ENCODE data around the gene ENOSF1.

ENOSF1 gene

GRCh38 chr18:649341-649740, 63.1 kb downstream of the ENOSF1 start:
- no peak overlapping the region for H3K4me3 ChIP-seq (ENCODE audit: low read depth in 1 of 2, low read length in 2 of 2)
- H3K4me2 ChIP-seq (ENCODE audit: insufficient read depth, low read length), result no peak overlapping the region
- DNase-seq (no peak), ATAC-seq (ENCODE audit: insufficient read depth, low read depth) (no peak)
- H3K27me3 ChIP-seq (ENCODE audit: insufficient read depth, low read length, poor library complexity), result no peaks in the 10 kb centered on the region
- peaks cover 6% of the 10 kb centered on the region; the same call in 1 of the 2 replicates for H3K79me2 ChIP-seq (ENCODE audit: insufficient read depth, low read length)
- H2AFZ ChIP-seq (ENCODE audit: low read depth, low read length), result no peak overlapping the region
- no peaks in the 10 kb centered on the region for H4K20me1 ChIP-seq (ENCODE audit: insufficient read depth, low read length)
- TF ChIP-seq EZH2 (IDR thresholded peaks at IDR 0.05; ENCODE audit: borderline replicate concordance, low read depth, low read length, severe bottlenecking), result no peak
- no peak for TF ChIP-seq CTCF (IDR thresholded peaks at IDR 0.05; ENCODE audit: borderline replicate concordance, extremely low read depth, low read length, poor library complexity, severe bottlenecking)
- H3K9me3 ChIP-seq (ENCODE audit: insufficient read depth, low read length, severe bottlenecking), result no peaks in the 10 kb centered on the region
- H3K4me1 ChIP-seq (ENCODE audit: insufficient read depth, low read length), result peaks cover 26% of the 10 kb centered on the region
- no peak overlapping the region for H3K9ac ChIP-seq (ENCODE audit: low read depth, low read length)
- no peak overlapping the region for H3K27ac ChIP-seq (ENCODE audit: low read length)
- no peaks in the 10 kb centered on the region for H3K36me3 ChIP-seq (ENCODE audit: insufficient read depth, low read length)

- no peak overlapping the region for H3K9ac ChIP-seq (ENCODE audit: low read depth, low read length)
- no peak overlapping the region for H3K4me3 ChIP-seq (ENCODE audit: low read depth in 1 of 2, low read length in 2 of 2)
- no peak for DNase-seq
- no peaks in the 10 kb centered on the region for H4K20me1 ChIP-seq (ENCODE audit: insufficient read depth, low read length)
- no peaks in the 10 kb centered on the region for H3K36me3 ChIP-seq (ENCODE audit: insufficient read depth, low read length)
- no peak overlapping the region for H3K4me2 ChIP-seq (ENCODE audit: insufficient read depth, low read length)
- no peak for ATAC-seq (ENCODE audit: insufficient read depth, low read depth)
- no peak overlapping the region for H2AFZ ChIP-seq (ENCODE audit: low read depth, low read length)
- peaks cover 6% of the 10 kb centered on the region; the same call in 1 of the 2 replicates for H3K79me2 ChIP-seq (ENCODE audit: insufficient read depth, low read length)
- H3K9me3 ChIP-seq (ENCODE audit: insufficient read depth, low read length, severe bottlenecking), result no peaks in the 10 kb centered on the region
- peaks cover 24% of the 10 kb centered on the region for H3K4me1 ChIP-seq (ENCODE audit: insufficient read depth, low read length)
- H3K27ac ChIP-seq (ENCODE audit: low read length), result no peak overlapping the region
- H3K27me3 ChIP-seq (ENCODE audit: insufficient read depth, low read length, poor library complexity), result no peaks in the 10 kb centered on the region
- TF ChIP-seq CTCF (IDR thresholded peaks at IDR 0.05; ENCODE audit: borderline replicate concordance, extremely low read depth, low read length, poor library complexity, severe bottlenecking) (no peak), EZH2 (IDR thresholded peaks at IDR 0.05; ENCODE audit: borderline replicate concordance, low read depth, low read length, severe bottlenecking) (no peak)
Observed at GRCh38 chr18:647304-647703, 65.1 kb downstream of the ENOSF1 start.

GRCh38 chr18:644395-645004, 67.9 kb downstream of the ENOSF1 start:
- TF ChIP-seq EZH2 (IDR thresholded peaks at IDR 0.05; ENCODE audit: borderline replicate concordance, low read depth, low read length, severe bottlenecking), result no peak
- no peak for TF ChIP-seq CTCF (IDR thresholded peaks at IDR 0.05; ENCODE audit: borderline replicate concordance, extremely low read depth, low read length, poor library complexity, severe bottlenecking)
- Histone ChIP-seq H4K20me1 (ENCODE audit: insufficient read depth, low read length) (no peaks in the 10 kb centered on the region), H3K9ac (ENCODE audit: low read depth, low read length) (no peak overlapping the region), H3K4me3 (ENCODE audit: low read depth in 1 of 2, low read length in 2 of 2) (no peak overlapping the region), H3K79me2 (ENCODE audit: insufficient read depth, low read length) (no peaks in the 10 kb centered on the region), H3K36me3 (ENCODE audit: insufficient read depth, low read length) (no peaks in the 10 kb centered on the region), H3K27me3 (ENCODE audit: insufficient read depth, low read length, poor library complexity) (no peaks in the 10 kb centered on the region), H2AFZ (ENCODE audit: low read depth, low read length) (no peak overlapping the region), H3K4me1 (ENCODE audit: insufficient read depth, low read length) (peaks cover 4% of the 10 kb centered on the region), H3K9me3 (ENCODE audit: insufficient read depth, low read length, severe bottlenecking) (no peaks in the 10 kb centered on the region), H3K4me2 (ENCODE audit: insufficient read depth, low read length) (no peak overlapping the region), H3K27ac (ENCODE audit: low read length) (no peak overlapping the region)
- no peak for DNase-seq
- peak; percentile 85 for ATAC-seq (ENCODE audit: insufficient read depth, low read depth)
